Hepatic stellate cell (primary cell): Measurements from ENCODE around the gene MOAP1.
"Not testable (repeated sequence)": the region's sequence is repeated elsewhere in the genome, so short reads cannot be mapped to it uniquely, and the experiment has no call there.

ENCODE experiments used
- DNase-seq: peaks from one replicate; pipeline ENCODE4 v3.0.0; 2011; ENCODE audit warnings: low spot score

MOAP1 gene

DNA sequence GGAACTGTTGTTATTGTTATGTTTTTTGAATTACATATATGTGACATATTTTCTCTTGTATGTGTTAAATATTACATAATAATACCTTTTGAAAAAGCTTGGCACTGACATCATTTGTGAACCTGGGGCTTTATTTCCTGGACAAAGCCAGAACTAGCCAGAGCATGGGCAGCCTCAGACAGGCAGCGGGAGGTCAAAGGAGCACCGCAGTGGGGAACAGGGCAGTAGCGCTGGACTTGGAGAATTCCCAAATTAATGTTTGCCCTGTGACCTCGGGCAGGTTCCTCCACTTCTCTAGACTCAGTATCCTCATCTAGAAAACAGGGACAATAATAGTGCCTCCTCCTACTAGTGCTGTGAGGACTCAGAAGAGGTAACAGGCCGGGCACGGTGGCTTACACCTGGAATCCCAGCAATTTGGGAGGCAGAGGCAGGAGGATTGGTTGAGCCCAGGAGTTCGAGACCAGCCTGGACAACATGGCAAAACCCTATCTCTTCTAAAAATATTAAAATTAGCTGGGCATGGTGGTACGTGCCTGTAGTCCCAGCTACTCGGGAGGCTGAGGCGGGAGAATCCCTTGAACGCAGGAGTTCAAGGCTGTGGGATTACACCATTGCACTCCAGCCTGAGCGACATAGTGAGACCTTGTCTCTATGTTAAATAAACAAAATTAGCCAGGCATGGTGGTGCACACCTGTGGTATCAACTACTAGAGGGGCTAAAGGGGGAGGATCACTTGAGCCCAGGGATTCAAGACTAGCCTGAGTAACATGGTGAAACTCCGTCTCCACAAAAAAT, 41.6 kb downstream of the MOAP1 start:
- no peak for DNase-seq

DNA sequence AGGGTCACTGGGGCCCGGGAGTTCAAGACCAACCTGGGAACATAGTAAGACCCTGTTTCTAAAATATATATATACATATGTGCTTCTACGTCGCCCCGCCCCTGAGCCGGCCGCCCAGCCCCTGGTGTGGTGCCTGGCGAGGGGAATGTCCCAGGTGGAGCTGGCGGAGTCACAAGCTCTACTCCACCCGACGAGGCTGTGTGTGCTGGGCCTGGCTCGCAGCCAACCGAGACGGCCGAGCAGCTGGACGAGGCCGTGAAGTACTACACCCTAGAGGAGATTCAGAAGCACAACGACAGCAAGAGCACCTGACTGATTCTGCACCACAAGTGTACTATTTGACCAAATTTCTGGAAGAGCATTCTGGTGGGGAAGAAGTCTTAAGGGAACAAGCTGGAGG, 46.8 kb downstream of the MOAP1 start:
- DNase-seq: no peak

DNA sequence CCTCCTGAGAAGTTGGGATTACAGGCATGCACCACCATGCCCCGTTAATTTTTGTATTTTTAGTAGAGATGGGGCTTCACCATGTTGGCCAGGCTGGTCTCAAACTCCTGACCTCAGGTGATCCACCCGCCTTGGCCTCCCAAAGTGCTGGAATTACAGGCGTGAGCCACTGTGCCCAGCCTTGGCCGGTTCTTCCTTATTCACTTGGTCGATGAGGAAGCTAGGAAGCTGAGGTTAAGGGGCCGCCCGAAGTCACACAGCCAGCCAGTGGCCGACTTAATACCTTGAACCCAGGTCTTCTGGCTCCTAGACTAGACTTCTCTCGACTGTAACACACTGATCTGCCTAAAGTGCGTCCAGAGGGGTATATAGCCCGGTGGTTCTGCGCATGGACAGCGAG, 48.2 kb downstream of the MOAP1 start:
- DNase-seq: not testable (repeated sequence)

DNA sequence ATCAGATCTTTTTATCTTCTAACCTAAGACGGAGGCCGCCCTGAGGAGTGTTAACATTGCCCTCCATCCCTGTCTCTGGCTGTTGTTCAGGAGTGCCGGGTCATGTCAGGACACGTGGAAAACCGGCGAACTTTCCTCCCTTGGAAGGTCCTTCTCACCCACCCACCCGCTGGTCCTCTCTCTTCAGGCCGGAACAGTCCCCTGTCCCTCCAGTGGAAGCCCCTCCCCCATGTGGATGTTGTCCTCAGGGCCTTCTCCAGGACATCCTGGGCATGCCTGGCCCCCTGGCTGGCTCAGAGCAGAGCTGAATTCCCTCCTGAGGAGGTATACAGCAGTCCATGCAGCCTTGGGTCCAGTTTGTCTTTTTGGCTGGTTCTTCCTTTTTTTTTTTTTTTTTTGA, 48.7 kb downstream of the MOAP1 start:
- no peak for DNase-seq

DNA sequence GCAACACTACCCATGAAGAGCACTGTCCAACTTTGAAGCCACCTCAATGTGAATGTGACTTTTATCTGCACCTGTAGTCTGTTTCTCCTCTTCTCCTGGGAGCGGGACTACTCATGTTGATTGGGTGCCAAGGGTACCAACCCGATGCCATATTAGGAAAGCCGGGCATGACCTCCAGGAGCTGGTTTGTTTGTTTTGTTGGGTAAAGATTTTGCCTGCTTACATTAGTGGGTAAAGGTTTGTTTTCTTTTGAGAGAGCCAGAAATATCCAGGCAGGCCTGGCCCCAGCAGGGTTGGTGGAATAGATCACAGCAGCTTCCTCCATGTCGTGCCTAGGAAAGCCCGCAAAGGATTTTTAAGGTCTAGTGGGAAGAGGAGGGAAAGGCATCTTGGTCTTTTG, 49.3 kb downstream of the MOAP1 start:
- peak; percentile 26 for DNase-seq

DNA sequence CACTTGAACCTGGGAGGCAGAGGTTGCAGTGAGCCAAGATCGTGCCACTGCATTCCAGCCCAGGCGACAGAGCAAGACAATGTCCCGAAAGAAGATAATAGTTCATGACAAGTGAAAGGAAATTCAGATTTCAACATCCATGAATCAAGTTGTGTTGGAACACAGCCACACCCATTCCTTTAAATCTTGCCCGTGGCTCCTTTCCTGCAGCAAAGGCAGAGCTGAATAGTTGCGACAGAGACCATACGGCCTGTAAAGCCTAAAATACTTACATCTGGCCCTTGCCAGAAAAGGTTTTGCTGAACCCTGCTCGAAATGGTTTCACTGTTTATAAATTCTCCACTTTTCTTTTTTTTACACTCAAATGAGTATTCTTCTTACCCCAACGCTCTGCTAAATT, 51.2 kb downstream of the MOAP1 start:
- no peak for DNase-seq

DNA sequence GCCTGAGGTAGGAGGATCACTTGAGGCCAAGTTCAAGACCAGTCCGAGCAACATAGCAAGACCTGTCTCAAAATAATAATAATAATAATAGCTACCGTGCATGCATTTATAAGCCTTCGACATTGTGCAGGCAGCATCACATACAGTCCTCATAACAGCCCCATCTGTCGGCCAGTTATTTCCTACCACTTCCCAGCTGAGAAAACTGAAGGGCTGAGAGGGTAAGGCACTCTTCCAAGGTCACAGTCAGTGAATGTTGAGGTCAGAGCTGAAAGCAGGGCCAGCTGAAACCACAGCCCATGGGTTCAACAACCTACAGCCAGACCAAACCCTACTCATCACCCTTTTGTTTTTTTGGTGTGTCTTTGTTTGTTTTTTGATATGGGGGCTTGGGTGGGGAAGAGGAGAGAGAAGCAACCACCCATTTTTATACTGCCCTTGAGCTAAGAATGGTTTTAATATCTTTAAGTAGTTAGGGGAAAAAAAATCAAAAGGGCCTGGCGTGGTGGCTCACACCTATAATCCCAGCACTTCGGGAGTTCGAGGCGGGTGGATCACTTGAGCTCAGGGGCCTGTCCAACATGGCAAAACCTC, 52.1 kb downstream of the MOAP1 start:
- peak; percentile 61 for DNase-seq
